HG03175 (cell line): ENCODE results near the gene GPR119.
"Not testable (repeated sequence)": the region's sequence is repeated elsewhere in the genome, so short reads cannot be mapped to it uniquely, and the experiment has no call there.

ENCODE experiments used
- ATAC-seq: cut with Tn5 transposase; IDR thresholded peaks from one replicate; pipeline ENCODE4 v1.9.1; 2021; ENCODE audit warnings: mild to moderate bottlenecking, moderate library complexity; ENCODE audit not compliant: unreplicated experiment

The GPR119 gene

DNA sequence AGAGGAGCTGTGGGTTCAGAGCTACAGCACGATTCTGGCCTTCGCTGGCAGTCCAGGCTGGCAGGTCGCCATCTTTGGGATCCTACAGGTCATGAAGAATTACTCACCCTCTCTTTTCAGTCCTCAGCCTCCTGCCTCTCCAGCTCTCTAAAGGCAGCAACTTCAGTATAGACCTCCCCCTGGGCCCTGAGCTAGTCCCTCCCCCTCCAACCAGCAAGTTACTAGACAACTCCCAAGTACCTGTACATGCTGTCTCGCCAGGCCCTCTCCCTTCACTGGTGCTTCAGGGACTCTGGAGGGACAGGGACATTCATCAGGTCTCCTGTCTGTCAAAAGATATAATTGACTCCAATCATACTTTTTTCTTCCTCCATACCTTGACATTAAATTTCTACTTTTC, at the start of gene GPR119:
GPR119 (minus strand) TSS at position 155 of the 400 bp plus-strand sequence. CDS start 227 bp downstream, outside the sequence.
- no peak for ATAC-seq

DNA sequence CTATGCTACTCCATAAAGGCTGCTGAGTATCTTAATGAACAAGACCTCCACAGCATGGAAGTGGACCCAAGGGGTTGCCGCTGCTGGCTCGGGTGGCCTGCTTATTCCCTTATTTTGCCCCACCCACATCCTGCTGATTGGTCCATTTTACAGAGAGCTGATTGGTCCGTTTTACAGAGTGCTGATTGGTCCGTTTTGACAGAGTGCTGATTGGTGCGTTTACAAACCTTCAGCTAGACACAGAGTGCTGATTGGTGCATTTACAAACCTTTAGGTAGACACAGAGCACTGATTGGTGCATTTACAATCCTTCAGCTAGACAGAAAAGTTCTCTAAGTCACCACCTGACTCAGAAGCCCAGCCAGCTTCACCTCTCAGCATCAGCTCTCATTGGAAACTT, 43.8 kb upstream of the GPR119 start:
- ATAC-seq, result not testable (repeated sequence)

DNA sequence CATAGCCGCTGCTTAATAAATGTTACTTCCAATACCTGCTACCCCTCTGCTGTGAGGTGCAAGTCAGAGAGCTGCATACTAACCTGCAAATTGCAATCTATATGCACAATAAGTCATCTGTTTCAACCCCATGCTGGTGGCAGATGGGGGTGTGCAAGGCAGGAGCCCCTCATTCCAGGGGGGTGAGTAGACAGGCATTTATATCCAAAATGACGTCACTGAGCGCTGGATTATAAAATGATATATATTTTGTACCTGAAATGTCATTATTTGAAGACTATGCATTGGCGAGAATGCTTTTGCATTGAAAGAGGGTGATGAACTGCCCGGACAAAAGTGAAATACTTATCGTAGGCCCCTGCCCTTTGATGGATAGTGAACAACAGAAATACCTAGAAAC, 41.1 kb upstream of the GPR119 start:
- no peak for ATAC-seq

- ATAC-seq, result peak; percentile 55
Measured at GRCh38 chrX:130419263-130419662, 33.8 kb upstream of the GPR119 start.

DNA sequence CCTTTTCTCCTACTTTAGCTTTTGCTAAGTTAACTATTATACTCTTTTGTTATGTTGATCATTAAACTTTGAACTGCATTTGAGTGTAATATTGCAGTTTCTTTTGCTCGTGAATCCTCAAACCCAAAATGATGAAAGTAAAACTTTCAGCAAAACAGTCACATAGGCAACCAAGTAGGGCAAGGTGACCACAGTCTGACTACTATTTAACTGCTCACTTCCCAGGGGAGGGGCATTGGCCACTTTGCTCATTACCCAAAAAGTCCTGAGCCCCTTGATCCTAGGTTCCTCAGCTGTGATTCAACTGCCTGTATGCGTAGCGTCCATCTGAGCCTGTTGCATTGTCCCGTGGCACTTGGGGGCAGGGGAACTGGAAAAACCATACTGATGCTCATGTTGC, 33.3 kb upstream of the GPR119 start:
- ATAC-seq, result peak; percentile 55

- peak; percentile 32 for ATAC-seq
Measured at GRCh38 chrX:130418066-130418465, 32.6 kb upstream of the GPR119 start.

- no peak for ATAC-seq
Measured at GRCh38 chrX:130416785-130417184, 31.3 kb upstream of the GPR119 start.

DNA sequence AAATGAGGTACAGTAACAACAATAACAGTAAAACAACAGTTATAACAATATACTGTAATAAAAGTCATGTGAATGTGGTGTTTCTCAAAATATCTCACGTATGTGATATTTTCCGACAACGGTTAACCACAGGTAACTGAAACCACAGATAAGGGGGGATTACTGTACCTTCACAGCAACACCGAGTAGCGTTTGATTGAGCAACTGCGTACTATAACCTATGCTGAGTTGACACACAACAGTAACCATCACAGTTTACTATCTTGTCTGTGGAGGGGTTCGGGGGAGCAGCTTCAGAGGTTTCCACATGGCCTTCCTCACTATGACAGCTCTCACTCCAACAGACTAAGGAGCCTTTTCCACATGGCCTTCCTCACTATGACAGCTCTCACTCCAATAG, 29.7 kb upstream of the GPR119 start:
- ATAC-seq, result no peak

- no peak for ATAC-seq
Measured at GRCh38 chrX:130414800-130415199, 29.3 kb upstream of the GPR119 start.

DNA sequence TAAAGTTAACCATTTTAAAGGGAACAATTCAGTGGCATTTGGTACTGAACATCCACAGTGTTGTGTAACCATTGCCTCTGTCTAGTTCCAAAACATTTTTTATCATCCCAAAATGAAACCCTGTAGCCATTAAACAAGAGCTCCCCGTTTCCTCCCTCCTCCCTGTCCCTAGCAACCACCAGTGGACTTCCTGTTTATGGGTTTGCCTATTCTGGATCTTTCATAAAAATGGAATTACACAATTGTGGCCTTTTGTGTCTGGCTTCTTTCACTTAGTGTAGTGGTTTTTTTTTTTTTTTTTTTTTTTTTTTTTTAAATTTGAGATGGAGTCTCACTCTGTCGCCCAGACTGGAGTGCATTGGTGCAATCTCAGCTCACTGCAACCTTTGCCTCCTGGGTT, 27.9 kb upstream of the GPR119 start:
- no peak for ATAC-seq

DNA sequence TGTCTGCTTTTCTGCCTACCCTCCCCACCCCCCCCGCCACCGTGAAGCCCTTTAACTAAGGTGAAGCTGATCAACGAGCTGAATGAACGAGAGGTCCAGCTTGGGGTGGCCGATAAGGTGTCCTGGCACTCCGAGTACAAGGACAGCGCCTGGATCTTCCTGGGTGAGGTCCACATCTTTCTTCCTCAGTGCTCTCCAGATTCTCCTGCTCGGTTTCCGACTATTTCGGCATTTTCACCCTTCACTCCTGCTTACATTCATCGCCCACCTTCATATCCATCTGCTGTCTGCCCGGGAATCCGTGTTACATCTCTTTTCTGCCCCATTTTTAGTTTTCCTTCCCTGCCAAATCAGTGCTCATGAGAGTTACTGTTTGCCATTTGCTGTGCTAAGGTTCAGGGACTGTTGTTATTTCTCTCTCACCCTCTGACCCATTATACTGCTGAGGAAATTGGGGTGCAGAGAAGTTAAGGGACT, 16.8 kb upstream of the GPR119 start:
- no peak for ATAC-seq

DNA sequence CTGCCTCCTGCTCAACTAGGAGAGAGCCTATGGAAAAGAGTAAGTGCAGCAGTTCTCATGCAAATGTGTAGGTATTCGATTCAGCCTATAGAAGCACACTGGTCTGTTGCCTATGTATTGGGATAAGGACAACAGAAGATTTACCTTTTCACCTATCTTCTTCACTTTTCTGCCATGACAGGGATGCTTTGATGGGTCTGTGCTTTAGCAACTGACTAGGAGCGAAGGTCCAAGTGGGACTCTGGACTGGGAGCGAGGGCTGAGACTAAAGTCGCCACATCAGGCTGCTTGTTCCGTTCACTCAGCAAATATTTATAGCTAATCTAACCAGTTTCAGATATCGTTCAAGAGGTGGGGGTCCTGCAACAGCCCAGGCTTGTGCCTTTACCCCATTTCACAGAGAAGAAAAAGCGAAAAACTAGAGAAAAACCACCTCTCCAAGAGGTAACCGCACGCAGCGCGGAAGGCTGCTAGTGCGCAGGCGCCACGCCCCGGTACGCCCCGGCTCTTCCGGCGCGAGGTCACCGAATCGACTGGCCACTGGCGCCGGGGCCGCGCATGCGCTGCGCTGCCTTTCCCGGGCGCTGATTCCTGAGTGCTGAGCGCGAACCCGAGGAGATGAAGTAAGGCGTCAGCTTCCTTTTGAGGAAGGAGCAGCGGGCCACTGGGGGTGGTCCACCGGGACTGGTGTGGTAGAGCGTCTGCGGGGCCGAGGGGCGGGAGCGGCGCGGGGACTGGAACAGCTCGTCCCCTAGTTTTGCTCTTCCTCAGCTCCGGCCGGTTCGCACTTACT, 16.1 kb upstream of the GPR119 start, which contains the start of gene RBMX2:
RBMX2 (plus strand) TSS at position 573 of the 793 bp plus-strand sequence; CDS start at position 619, 46 bp downstream.
- peak; percentile 94 for ATAC-seq

DNA sequence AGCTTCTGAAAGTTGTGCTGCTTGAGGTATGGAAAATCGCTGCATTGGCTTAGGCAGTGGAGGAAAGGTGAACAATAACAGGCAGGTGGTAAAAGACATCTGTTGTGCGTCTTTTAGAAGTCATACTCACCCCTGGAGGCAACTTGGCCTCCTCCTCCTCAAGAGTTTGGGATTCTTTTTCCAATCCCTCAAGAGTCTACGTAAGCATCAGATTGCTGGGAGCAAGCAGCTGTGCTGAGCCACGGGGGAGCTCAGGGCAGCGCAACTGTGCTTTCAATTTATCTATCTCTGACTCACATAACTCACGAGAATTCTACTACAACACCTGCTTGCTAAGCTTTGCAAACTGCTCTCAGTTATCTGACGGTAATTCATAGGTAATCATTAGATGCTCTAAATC, 9.9 kb upstream of the GPR119 start:
- no peak for ATAC-seq

- no peak for ATAC-seq
Measured at GRCh38 chrX:130393451-130394074, 8.1 kb upstream of the GPR119 start.

- no peak for ATAC-seq
Measured at GRCh38 chrX:130386408-130386808, 934 bp upstream of the GPR119 start.

GRCh38 chrX:130378024-130378669, 7.3 kb downstream of the GPR119 start:
- no peak for ATAC-seq

GRCh38 chrX:130376077-130376476, 9.4 kb downstream of the GPR119 start:
- ATAC-seq, result no peak

GRCh38 chrX:130352050-130352449, 33.4 kb downstream of the GPR119 start:
- ATAC-seq, result not testable (repeated sequence)

DNA sequence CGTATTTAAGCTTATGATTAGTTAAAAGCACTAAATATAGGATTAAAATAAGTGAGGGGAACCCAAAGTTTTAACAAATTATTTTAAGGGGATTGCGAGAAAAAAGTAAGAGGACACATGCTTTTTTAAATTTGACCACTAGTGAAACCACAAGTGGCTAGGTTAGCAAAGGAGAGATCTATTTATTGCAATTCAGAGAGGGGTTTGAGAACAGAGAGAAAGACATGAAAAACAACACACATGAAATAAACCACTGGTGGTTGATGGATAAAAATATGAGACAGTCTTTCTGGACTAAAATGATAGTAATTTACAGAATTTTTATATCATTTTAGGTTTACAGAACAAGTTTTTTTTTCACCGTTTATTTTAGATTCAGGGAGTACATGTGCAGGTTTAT, 33.9 kb downstream of the GPR119 start:
- ATAC-seq, result no peak

GRCh38 chrX:130347321-130347720, 38.2 kb downstream of the GPR119 start:
- ATAC-seq, result no peak

- ATAC-seq, result no peak
Measured at GRCh38 chrX:130343411-130343810, 42.1 kb downstream of the GPR119 start.

GRCh38 chrX:130340271-130340670, 45.2 kb downstream of the GPR119 start:
- no peak for ATAC-seq
